ENCODE results near the gene MOV10L1.
"Not testable (repeated sequence)": the region's sequence is repeated elsewhere in the genome, so short reads cannot be mapped to it uniquely, and the experiment has no call there.

Gene MOV10L1

DNA sequence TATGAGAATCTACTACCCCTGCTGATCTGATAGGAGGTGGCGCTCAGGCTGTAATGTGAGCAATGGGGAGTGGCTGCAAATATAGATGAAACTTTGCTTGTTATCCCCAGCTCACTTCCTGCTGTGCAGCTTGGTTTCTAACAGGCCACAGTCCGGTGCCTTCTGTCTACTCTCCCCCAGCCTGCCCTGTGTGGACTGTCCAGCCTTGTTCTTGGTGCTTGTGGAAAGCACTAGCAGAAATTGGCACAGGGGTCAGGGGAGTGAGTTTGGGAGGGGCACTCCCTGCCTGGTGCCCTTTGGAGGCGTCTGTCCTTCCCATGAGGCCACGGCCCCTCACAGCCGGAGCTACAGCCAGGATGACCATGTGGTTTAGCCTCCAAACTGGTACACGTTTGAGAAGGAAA lies 14.3 kb downstream of the MOV10L1 start:
- DNase-seq (ENCODE audit: low read depth) = no peak

DNA sequence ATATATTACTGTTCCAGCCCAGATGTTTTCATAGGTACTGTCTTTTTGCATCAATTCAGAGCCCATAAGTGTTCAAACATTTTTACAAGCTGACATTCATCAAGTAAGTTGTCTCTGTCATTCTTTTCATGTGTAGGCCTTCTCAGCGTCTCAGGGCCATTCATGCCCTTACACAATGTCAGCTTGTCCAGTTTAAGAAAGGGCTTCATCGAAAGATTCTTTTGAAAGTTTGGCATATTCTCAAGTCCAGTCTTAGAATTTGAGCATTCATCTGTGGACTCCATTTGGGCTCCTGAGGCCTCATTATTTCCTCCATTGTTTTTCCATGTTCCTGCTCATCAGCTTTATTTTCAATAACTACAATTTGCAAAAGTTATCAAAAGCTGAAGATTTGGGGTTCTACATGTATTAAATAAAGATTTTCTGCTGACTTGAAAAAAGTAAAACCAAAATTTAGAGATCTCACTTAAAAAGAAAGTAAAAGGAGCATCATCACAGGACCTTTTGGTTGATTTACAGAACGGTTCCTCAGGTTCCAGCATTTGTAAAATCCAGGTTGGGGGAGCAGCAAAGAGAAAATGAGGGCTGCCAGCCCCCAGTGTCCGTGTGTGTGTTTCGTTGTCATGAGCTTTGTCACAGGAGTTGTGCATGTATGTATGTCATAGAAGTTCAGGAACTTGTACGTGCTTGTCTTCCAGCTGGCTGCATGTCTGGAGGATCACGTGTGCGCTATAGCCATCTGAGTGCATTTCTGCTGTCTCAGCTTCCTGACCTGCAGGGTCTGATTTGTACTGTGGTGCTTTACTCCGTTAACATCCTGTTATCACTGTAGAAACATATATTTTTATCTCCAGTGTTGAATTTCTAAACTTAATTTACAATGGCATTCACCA lies 15.6 kb downstream of the MOV10L1 start:
- DNase-seq (ENCODE audit: low read depth) = peak; percentile 46

DNA sequence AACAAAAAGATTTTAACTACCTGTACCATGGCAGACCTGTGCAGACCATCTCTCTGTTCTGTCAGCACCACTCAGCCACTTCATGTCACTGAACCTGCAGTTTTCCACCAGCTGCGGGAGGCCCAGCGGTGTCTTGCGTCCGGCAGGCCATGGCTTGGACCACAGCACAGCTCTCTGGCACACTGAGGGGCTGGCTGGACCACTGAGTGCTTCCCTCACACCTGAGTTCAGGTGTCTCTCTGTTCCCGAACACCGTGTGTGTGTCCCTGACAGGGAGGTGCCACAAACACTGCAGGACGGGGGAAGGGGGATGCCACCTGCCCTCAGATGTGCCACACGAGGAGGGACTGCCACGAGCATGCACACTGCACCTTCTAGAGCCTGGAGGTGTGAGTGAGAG lies 17.7 kb downstream of the MOV10L1 start:
- no peak for DNase-seq (ENCODE audit: low read depth)

DNA sequence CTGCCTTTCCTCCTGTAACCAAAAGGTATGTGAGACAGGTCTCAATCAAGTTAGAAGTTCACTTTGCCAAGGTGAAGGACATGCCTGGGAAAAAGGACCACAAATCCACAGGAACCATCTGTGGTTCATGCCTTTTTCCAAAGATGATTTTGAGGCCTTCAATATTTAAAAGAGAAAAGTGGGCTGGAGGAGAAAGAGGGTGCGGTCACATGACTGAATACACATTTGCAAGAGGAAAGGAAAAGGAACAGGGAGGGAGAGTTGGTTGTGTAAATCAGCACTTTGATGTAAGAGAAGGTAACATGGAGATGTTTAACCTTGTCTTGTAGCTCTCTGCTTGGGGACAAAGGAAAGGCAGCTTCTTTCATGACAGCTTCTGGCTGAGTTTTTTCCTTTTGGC lies 21.2 kb downstream of the MOV10L1 start:
- no peak for DNase-seq (ENCODE audit: low read depth)

DNA sequence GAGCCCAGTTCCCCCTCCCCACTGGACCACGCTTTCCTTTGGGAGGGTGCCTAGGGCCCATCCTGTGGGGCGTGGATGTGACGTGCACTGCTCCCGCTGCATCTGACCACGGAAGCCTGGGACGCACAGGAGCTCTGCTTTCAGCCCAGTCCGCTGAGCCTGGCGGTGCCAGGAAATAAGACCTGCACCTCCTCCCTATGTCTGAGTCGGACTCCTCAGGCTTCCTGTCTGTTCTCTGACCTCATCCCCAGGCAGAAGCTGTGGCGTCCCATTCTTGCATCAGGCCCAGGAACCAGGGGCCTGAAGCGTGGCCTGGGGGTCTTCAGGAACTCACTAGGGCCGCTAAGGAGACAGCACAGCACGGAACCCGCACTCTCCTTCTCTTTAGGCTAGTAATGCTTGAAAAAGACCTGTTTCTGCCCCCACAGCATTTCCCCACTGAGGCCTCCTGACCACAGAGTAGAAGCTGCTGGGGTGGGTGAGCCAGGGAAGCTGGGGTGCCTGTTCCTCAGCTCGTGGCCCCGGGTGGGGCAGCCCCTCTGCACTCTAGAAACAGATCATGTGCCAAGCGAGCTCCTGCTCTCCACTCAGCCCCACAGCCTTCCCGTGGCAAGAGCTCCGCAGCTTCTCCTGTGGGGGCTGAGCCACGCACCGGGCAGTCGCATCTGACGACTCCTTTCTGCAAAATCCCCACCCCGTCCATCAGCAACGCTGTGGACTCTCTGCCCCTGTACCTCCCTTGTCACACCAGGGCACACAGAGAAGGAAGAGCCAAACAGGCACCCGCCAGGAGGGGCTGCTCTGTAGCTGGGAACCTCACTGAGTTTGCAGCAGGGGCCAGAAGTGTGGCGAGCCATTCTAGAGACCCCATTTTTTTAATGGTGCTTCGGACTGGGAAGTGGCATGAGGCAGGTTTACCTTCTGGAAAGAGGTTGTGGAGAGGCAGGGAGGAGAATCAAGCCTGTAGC lies 22.6 kb downstream of the MOV10L1 start:
- DNase-seq (ENCODE audit: low read depth) = peak; percentile 76

DNA sequence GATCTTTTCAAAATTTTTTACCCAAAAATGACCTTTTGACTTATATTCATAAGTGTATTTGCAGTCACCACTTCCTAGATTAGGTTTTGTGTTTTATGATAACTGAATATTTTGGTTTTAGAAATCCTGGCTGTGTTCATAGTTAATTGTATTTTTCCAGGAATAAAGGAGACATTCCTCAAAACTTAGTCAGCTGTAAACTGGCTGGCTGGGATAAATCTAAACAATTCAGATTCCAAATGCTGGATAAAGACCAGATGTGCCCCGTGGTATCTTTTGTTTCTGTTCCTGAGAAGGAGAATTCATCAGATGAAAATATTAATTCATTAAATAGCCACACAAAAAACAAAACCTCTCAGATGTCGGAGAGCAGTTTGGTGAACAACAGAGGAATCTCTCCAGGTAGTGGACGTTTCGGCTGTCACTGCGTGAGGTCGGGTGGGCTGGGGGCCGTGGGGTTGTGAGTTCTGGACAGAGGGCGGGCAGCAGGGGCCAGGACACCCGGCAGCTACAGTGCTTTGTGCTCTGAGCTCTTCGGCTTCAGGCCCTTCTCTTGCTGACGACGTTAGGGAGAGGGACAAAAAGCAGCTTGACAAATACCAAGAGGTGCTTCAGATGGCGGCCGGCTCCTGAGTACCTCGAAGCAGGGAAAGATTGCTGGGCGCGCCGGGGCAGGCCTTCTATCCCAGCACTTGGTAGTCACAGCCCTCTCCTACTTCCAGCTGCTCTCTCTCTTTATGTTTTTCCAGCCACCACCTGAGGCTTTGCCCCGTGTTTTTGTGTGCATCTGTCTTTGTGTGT lies 24.6 kb downstream of the MOV10L1 start:
- peak; percentile 88 for DNase-seq (ENCODE audit: low read depth)

DNA sequence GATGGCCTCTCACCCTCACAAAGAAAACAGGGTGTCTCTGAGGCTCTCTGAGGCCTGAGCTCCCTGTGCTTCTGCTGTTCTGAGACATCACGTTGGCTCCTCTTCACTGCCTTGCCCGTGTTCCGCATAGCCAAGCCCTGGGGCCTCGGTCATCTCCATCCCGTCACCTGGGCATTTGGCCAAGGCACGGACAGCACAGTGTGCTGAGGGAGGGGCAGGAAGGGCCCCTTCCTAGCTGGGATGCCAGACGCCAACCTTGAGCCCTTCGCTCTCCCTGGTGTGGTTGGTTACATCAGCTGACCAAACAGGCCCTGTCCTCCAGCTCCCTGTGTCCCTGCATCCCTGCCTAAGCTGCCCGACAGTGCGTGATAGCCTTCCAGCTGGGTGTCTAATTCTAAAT lies 25.9 kb downstream of the MOV10L1 start:
- DNase-seq (ENCODE audit: low read depth) = peak; percentile 95

DNA sequence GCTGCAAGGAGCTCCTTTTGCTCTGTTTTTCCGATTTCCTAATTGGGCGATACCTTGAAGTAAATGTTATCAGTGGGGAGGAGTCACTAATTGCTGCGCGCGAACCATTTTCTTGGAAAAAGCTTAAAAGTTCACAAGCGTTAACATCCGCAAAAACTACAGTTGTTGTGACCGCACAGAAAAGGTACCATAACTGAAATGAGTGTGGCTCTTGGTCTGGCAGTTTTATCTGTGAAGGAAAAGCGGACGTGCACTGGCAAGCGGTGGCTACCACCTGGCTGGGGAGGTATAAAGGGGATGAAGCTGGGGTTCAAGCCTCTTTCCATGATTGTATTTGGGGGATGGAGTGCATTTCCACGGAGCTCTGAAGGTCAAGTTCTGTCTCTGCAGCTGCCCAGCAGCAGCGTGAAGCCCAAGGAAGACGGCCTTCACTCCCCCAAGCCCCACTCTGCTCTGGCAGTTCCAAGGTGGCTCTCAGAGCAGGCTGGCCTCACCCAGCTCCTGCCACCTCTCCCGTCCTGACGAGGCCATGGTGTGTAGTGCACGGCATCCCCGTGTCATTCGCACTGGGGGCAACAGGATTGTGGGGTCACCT lies 27.5 kb downstream of the MOV10L1 start:
- DNase-seq (ENCODE audit: low read depth) = no peak

DNA sequence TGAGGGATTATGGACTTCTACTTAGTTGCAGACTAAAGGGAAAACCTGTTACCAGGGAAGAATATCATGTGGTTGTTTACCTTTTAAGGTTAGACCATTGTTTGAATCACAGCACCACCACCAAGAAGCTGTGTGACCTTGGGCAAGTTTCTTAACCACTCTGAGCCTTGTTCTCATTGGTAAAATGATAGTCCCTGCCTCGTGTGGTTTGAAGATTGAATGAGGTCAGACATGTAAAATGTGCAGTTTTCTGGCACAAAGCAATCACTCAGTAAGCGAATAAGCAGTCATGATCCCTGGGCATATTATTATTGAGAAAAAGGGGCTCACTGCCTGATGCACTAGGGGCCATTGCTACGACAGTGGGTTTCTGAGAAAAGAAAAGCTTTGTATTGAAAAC lies 28.3 kb downstream of the MOV10L1 start:
- no peak for DNase-seq (ENCODE audit: low read depth)

DNA sequence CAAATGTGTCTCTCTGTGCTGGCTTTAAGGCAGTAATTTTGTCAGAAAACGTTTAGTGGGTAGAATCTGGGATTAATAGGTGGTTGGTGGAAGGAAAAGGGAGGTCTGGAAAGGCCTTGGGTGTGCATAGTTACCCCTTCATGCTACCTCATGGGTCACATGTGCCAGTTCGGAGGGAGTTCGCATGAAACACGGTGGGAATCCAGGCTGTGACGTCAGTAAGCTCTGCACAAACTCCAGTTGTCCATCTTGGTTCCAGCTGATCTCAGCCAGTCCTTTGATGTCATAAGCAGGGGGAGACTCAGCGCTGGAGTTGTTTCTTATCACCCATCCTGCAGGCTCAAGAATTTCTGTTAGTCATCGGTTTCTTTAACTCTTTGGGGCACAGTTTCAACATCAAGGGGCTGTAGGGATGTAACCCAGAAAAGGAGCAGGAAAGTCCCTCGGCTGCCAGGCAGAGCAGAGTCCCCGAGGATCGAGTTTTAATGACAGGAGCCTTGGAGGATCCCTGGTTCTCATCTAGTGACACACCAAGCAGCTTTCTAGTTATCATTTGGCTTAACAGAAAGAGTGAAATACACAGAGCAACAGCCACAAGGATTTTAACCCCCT lies 28.9 kb downstream of the MOV10L1 start:
- peak; percentile 83 for DNase-seq (ENCODE audit: low read depth)

DNA sequence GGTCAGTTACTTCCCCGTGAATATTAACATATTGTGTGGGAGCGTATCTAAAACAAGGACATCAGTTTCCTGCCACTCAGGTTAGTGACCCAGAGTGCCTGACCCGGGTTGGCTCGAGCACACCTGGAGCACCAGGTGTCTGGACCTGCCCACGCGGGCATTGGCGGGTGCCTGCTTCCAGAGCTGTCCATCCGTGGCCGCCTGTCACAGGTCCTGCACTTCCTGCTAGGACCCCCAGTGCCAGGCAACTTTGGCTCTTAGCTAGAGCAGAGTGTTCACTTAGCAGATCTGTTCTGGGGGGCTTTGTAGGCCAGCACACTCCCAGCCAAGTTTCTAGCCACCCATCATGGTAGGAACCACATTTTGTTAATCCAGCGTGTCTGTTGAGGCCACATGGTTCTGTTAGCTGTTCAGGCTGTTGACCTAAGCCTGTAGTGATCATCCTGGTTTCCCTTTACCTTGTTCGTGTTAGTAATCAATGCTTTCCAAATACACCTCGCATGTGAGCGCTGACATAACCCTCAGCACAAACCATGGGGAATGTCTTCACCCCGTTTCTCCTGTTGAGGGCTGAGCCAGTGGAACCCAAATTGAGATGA lies 29.5 kb downstream of the MOV10L1 start:
- no peak for DNase-seq (ENCODE audit: low read depth)

DNA sequence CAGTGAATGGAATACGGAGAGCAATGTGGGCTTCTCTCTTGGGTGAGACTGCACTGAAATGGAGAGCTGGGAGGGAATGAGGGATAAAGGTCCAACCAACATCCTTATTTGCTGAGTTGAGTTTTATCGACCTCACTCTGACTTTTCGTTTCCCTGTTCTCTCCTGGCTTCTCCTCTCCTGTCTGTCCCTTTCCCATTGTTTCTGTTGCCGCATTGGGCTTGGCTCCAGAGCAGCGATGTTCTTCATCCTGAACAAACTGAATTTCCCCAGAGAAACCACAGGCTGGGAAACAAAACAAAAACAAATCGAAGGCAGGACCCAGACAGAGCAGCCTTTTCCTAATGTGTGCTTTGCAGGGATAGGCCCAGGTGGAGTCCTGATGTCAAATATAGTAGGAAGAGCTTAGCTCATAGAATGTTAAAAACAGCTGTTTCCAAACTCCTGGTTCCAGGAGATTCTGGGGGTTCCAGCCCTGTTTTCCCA lies 30.0 kb downstream of the MOV10L1 start:
- DNase-seq (ENCODE audit: low read depth) = no peak

DNA sequence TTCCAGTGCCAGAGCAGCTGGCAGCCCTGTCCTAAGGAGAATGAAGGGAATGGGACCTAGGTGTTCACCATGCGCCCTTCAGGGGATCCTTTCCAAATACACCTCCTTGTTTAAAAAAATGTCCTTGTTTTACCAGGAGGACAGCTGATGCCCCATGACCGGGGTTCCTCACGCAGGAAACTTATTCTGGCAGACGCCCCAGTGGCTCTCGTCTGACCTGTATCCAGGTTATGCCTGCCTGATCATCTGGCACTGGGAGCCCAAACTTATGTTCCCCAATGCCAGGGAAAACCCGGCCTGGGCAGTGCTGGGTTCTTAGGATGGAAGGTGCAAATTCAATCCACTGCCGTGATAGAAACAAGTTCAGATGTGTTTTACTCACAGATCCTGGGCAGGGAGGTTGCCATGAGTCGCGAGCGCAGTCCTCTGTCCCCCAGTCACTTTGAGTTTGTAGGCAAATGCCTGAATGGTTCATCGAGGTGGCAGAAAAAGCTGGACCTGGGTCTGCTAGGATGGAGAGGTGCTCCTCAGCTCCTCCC lies 31.5 kb downstream of the MOV10L1 start:
- DNase-seq (ENCODE audit: low read depth) = no peak

DNA sequence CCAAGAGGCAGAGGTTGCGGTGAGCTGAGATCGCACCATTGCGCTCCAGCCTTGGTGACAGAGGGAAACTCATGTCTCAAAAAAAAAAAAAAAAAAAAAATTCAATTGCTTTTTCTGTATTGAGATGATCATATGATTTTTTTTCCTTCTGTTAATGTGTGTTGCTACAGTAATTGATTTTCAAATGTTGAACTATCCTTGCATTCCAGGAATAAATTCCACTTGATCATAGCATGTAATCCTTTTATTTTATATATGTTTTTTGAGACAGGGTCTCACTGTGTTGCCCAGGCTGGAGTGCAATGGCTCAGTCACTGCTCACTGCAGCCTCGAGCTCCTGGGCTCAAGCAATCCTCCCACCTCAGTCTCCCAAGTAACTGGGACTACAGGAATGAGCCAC lies 33.3 kb downstream of the MOV10L1 start:
- no peak for DNase-seq (ENCODE audit: low read depth)

DNA sequence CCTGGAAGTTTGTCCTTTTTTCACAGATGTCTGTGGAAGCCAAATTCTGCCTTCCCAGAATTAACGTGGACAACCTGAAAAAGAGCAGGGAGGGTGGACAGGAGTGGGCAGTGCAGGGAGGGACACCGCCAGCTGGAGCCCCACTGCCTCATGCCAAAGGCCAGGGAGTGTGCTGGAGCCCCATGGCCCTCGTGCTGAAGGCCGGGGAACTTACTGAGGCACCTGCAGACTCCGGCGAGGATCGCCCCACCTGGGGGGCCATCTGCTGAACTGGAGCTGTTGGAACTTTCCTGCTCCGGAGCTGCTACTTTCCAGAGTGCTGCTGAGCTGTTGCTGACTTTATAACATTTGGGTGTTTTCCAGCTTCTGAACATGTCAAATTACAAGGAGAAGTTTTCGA lies 35.2 kb downstream of the MOV10L1 start:
- DNase-seq (ENCODE audit: low read depth) = no peak

DNA sequence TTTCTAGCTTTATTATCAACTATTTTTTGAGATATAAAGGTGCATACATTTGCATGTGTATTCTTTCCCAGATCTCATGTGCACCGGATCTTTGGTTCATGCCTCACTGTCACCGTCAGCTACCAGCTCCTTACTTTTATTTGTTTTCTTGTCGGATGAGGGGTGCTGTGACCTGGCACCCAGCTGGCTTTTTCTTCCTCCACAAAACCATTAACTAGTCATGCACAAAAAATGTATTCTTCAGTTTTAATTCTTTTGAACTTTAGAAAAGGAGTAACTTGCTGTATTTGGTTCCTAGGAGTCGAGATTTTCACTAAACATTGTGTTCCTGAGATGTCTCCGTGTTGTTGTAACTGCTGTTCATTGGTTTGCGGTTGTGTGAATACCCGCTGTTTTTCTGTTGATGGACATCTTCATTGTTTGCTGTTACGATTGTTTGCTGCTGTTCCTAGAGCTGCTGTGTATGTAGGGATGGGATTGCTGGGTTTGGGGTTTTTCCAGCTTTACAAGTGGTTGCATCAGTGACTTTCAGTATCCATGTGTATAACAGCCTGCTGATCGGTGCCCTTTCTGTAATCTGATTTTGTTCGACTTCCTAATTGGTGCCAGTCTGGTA lies 39.4 kb downstream of the MOV10L1 start:
- DNase-seq (ENCODE audit: low read depth) = peak; percentile 53

DNA sequence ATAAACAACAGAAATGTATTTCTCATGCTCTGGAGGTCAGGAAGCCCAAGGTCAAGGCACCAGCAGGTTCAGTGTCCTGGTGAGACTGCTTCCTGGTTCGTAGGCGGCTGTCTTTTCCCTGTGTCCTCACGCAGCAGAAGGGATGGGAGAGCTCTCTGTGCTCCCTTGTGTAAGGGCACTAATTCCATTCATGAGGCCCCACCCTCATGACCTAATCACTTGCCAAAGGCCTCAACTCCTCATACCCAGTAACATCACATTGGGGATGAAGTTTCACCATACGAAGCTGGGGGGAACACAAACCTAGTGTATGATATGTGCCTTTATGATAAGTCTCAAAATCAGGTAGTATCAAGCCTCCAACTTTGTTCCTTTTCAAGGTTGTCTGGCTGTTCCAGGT lies 42.1 kb downstream of the MOV10L1 start:
- no peak for DNase-seq (ENCODE audit: low read depth)

DNA sequence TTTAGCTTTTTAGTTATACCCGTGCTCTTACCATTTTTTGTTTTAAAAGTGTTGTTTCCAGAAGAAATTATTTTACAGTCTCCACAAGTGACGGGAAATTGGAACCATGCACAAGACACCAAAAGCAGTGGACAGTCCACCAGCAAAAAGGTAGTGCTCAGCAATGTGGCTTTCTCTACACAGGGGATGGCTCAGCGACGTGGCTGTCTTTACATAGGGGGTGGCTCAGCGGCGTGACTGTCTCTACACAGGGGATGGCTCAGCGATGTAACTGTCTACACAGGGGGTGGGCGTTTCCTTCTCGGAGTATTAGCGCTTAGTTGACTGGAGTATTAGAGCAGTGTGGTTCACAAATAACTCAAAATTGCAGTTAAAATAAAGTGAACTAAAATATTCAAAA lies 44.7 kb downstream of the MOV10L1 start:
- no peak for DNase-seq (ENCODE audit: low read depth)

DNA sequence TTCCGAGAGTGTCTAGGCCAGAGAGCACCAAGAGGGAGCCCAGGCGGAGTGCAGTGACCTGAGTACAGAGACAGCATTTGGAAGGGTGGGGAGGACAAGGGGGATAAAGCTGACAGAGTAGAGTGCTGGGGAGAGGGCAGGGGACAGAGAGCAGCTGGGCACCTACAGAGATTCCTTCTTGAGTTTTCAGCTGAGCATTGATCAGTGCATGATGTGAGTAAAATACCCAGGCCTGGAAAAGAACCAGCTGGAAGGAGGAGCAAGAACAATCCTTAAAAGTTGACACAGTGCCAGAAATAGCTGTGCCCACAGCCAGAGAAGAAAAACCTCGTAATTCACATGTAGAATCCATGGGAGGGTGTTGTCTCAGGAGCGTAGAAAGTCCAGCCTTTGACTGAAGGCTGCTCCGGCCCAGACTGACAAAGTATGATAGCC lies 46.8 kb downstream of the MOV10L1 start:
- no peak for DNase-seq (ENCODE audit: low read depth)

DNA sequence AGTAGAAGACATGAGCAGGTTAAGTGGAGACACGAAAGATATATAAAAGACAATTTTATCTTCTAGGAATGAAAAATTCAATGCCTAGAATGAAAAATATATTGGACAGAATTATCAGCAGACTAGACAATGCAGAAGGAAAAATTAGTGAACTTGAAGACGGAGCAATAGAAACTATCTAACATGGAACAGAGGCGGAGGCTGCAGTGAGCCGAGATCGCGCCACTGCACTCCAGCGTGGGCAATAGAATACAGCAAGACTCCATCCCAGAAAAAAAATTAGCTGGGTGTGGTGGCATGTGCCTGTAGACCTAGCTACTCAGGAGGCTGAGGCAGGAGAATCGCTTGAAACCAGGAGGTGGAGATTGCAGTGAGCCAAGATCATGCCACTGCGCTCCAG lies 47.5 kb downstream of the MOV10L1 start:
- not testable (repeated sequence) for DNase-seq (ENCODE audit: low read depth)
